Spleen (tissue), 7 donors: ENCODE measurements around the gene PRUNE2.

Source experiments
- CTCF ChIP-seq, 11 experiments: fragments of 200-600 bp in 7 of 11; fragments of 450-650 bp in 4 of 11; sonication (generic) in 4 of 11; IDR thresholded peaks in 8 of 11; conservative IDR thresholded peaks in 3 of 11; 1 replicate in 7 of 11; 2 replicates in 4 of 11; pipeline versions ENCODE4 v1.4.0 to v1.8.0; 2016 to 2021; ENCODE audit warnings: antibody characterized with exemption in 11 of 11, inconsistent platforms in 4 of 11, mild to moderate bottlenecking in 1 of 11
- POLR2A ChIP-seq, 3 donors: fragments of 450-650 bp; IDR thresholded peaks; one replicate each; pipeline ENCODE4 v1.5.1; 2017; ENCODE audit warnings: antibody characterized with exemption in 3 of 3, mild to moderate bottlenecking in 1 of 3
- POLR2AphosphoS5 ChIP-seq, 3 donors: sonication (generic); formaldehyde crosslinking; IDR thresholded peaks; one replicate each; pipeline ENCODE4 v1.5.1; 2017; ENCODE audit warnings: antibody characterized with exemption in 3 of 3
- donor health status: DM: no; HTN: no; CAD: no; lungs with moderate emphysema.
- donor health status: DM: no; HTN: no; CAD: no.
- donor health status: DM: no; HTN: no; CAD: no.

- TF ChIP-seq CTCF (IDR thresholded peaks at IDR 0.05 in 8 of 11, conservative IDR thresholded peaks at IDR 0.05 in 3 of 11) (no peak), POLR2AphosphoS5 (IDR thresholded peaks at IDR 0.05) (no peak), POLR2A (IDR thresholded peaks at IDR 0.05) (no peak)
These were observed 148.8 kb downstream of the PRUNE2 start for GRCh38 chr9:76756941-76757673.
